Measurements from ENCODE around the gene SHF.
"Not testable (repeated sequence)": the region's sequence is repeated elsewhere in the genome, so short reads cannot be mapped to it uniquely, and the experiment has no call there.

SHF gene

GRCh38 chr15:45138814-45139765 is 48.7 kb downstream of the SHF start:
- TF ChIP-seq, protein P1, sequence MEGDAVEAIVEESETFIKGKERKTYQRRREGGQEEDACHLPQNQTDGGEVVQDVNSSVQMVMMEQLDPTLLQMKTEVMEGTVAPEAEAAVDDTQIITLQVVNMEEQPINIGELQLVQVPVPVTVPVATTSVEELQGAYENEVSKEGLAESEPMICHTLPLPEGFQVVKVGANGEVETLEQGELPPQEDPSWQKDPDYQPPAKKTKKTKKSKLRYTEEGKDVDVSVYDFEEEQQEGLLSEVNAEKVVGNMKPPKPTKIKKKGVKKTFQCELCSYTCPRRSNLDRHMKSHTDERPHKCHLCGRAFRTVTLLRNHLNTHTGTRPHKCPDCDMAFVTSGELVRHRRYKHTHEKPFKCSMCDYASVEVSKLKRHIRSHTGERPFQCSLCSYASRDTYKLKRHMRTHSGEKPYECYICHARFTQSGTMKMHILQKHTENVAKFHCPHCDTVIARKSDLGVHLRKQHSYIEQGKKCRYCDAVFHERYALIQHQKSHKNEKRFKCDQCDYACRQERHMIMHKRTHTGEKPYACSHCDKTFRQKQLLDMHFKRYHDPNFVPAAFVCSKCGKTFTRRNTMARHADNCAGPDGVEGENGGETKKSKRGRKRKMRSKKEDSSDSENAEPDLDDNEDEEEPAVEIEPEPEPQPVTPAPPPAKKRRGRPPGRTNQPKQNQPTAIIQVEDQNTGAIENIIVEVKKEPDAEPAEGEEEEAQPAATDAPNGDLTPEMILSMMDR (conservative IDR thresholded peaks at IDR 0.05; ENCODE audit: low read depth, low read length) = no peak
- no peak for DNase-seq (ENCODE audit: low read depth)
- no peak overlapping the region for H3K4me3 ChIP-seq (ENCODE audit: low read depth, low read length)

DNA sequence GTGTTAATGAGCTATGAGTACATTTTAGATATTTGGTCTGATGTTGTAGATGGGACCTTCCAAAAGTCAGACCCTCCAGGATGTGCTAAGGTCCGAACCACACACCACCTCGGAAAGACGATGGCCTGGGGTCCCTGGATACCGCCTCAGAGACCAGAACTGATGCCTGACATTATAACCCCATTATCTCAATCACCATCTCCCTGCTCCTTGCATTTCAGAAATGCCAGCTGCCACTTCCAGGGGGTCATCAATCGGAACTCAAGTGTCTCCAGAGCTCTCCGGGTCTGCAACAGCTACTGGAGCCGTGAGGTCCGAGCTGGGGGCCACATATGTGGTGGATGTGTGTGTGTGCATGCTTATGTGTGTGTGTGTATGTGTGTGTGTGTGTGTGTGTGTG is 50.1 kb downstream of the SHF start:
- no peak for DNase-seq (ENCODE audit: low read depth)
- TF ChIP-seq, protein P1 (conservative IDR thresholded peaks at IDR 0.05; ENCODE audit: low read depth, low read length) = no peak
- no peak overlapping the region for H3K4me3 ChIP-seq (ENCODE audit: low read depth, low read length)

GRCh38 chr15:45136378-45136764 is 51.4 kb downstream of the SHF start:
- TF ChIP-seq, protein P1 (conservative IDR thresholded peaks at IDR 0.05; ENCODE audit: low read depth, low read length) = peak; percentile 41
- DNase-seq (ENCODE audit: low read depth) = no peak
- no peak overlapping the region for H3K4me3 ChIP-seq (ENCODE audit: low read depth, low read length)

DNA sequence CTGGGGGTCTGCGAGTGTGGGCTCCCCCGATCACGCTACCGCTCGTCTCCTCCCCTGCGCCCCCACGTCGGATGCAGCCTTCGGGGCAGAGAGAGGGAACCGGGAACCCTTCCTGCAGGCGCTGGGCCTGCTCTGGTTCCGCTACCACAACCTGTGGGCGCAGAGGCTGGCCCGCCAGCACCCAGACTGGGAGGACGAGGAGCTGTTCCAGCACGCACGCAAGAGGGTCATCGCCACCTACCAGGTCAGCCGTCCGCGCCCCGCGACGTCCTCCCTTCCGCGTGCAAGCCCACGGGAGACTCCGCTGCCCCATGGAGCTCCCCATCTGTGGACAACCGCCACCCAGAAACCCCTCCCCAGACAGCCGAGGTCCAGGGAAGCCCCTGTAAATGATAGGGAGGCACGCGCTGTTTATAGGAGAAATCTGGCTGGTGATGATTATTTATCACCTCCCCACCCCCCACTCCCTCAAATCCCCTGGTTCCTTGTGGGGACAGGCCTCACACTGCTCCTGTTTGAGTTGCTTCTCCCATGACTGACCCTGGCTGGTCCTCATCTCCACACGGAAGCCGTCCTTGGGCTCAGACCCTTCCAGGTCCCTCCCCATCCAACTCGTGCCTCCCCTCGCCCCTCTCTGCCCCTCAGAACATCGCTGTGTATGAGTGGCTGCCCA is 51.9 kb downstream of the SHF start:
- not testable (repeated sequence) for DNase-seq (ENCODE audit: low read depth)

GRCh38 chr15:45134682-45135604 is 52.8 kb downstream of the SHF start:
- no peak for DNase-seq (ENCODE audit: low read depth)
- no peak overlapping the region for H3K4me3 ChIP-seq (ENCODE audit: low read depth, low read length)
- TF ChIP-seq, protein P1 (conservative IDR thresholded peaks at IDR 0.05; ENCODE audit: low read depth, low read length) = no peak

More for the DNA sequence above, 51.9 kb downstream of the SHF start:
- H3K4me3 ChIP-seq (ENCODE audit: low read depth, low read length) = not testable (repeated sequence)

- H3K4me3 ChIP-seq (ENCODE audit: low read depth, low read length) = no peak overlapping the region
- TF ChIP-seq, protein P1 (conservative IDR thresholded peaks at IDR 0.05; ENCODE audit: low read depth, low read length) = no peak
- DNase-seq (ENCODE audit: low read depth) = no peak
Measured at GRCh38 chr15:45134046-45134445, 53.7 kb downstream of the SHF start.

DNA sequence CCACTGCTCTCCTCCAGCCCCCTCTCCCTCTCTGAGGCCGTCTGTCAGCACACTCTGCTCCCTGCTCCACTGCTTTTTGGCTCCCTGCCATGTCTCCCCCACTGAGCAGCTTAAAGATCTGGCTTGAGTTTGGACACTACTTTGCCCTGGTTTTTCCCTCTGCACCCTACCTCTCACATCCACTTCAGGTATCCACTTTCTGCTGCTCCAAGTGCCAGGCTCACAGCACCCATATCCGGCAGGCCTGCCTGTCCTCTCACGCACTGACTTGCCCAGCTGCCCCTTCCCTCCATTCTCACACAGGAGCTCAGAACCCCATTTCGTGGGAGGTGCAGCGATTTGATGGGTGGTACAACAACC is 54.2 kb downstream of the SHF start:
- no peak overlapping the region for H3K4me3 ChIP-seq (ENCODE audit: low read depth, low read length)
- DNase-seq (ENCODE audit: low read depth) = no peak
- TF ChIP-seq, protein P1 (conservative IDR thresholded peaks at IDR 0.05; ENCODE audit: low read depth, low read length) = no peak
